ENCODE results near the gene PRKG1. TPM values are rescaled to one million over a fixed set of nuclear protein-coding genes. Genes with fewer than 3 reads are reported as not detected.

PRKG1 gene
- total RNA-seq, 1 experiment from 2014 or later: 16.5 TPM

DNA sequence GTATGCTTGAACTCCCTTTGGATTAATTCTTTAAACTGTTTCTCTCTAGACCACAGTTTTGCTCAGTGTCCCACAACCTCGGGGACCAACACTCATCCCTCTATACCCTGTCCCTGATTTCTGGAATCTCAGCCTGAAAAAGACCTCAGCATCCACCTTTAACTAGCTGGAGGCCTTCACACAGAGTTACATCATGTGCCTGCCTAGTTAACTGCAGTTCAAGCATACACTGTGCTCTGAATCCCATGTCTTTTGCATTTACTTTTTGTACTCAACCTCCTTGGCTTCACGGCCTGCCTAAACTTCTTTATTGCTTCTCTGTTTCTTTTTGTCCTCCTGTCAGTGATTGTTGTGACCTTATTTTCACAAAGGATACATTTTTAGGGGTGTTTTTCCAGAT, 66.7 kb downstream of the PRKG1 start (continued):
- TF ChIP-seq, protein P1, sequence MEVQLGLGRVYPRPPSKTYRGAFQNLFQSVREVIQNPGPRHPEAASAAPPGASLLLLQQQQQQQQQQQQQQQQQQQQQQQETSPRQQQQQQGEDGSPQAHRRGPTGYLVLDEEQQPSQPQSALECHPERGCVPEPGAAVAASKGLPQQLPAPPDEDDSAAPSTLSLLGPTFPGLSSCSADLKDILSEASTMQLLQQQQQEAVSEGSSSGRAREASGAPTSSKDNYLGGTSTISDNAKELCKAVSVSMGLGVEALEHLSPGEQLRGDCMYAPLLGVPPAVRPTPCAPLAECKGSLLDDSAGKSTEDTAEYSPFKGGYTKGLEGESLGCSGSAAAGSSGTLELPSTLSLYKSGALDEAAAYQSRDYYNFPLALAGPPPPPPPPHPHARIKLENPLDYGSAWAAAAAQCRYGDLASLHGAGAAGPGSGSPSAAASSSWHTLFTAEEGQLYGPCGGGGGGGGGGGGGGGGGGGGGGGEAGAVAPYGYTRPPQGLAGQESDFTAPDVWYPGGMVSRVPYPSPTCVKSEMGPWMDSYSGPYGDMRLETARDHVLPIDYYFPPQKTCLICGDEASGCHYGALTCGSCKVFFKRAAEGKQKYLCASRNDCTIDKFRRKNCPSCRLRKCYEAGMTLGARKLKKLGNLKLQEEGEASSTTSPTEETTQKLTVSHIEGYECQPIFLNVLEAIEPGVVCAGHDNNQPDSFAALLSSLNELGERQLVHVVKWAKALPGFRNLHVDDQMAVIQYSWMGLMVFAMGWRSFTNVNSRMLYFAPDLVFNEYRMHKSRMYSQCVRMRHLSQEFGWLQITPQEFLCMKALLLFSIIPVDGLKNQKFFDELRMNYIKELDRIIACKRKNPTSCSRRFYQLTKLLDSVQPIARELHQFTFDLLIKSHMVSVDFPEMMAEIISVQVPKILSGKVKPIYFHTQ (CRISPR knock-in tag; IDR thresholded peaks at IDR 0.05): no peak
- TF ChIP-seq, protein P2, sequence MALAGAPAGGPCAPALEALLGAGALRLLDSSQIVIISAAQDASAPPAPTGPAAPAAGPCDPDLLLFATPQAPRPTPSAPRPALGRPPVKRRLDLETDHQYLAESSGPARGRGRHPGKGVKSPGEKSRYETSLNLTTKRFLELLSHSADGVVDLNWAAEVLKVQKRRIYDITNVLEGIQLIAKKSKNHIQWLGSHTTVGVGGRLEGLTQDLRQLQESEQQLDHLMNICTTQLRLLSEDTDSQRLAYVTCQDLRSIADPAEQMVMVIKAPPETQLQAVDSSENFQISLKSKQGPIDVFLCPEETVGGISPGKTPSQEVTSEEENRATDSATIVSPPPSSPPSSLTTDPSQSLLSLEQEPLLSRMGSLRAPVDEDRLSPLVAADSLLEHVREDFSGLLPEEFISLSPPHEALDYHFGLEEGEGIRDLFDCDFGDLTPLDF (CRISPR knock-in tag; IDR thresholded peaks at IDR 0.05): no peak
- no peak for TF ChIP-seq FOXK1 (CRISPR knock-in tag; IDR thresholded peaks at IDR 0.05)

- Mint-ChIP-seq H3K36me3 (no peaks in the 10 kb centered on the region), H3K27ac (no peak overlapping the region), H3K4me1 (peaks cover 5% of the 10 kb centered on the region), H3K27me3 (ENCODE audit: low read depth) (no peaks in the 10 kb centered on the region), H3K9me3 (no peaks in the 10 kb centered on the region), H3K4me3 (no peak overlapping the region)
- TF ChIP-seq, protein P3, sequence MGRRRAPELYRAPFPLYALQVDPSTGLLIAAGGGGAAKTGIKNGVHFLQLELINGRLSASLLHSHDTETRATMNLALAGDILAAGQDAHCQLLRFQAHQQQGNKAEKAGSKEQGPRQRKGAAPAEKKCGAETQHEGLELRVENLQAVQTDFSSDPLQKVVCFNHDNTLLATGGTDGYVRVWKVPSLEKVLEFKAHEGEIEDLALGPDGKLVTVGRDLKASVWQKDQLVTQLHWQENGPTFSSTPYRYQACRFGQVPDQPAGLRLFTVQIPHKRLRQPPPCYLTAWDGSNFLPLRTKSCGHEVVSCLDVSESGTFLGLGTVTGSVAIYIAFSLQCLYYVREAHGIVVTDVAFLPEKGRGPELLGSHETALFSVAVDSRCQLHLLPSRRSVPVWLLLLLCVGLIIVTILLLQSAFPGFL (CRISPR knock-in tag; IDR thresholded peaks at IDR 0.05; ENCODE audit: borderline replicate concordance): no peak
- no peak for TF ChIP-seq TCF7 (CRISPR knock-in tag; IDR thresholded peaks at IDR 0.05; ENCODE audit: low read depth)
- no peak for TF ChIP-seq TP53 (CRISPR knock-in tag; IDR thresholded peaks at IDR 0.05)
- TF ChIP-seq FOXJ3 (CRISPR knock-in tag; IDR thresholded peaks at IDR 0.05; ENCODE audit: borderline replicate concordance): no peak
- no peak for TF ChIP-seq KAT7 (CRISPR knock-in tag; IDR thresholded peaks at IDR 0.05; ENCODE audit: borderline replicate concordance)
- no peak for TF ChIP-seq ZNF219 (CRISPR knock-in tag; IDR thresholded peaks at IDR 0.05; ENCODE audit: borderline replicate concordance)
- TF ChIP-seq PRRX2 (CRISPR knock-in tag; IDR thresholded peaks at IDR 0.05): no peak
- no peak for TF ChIP-seq ZNF138 (CRISPR knock-in tag; conservative IDR thresholded peaks at IDR 0.05)
- TF ChIP-seq EMX1 (CRISPR knock-in tag; IDR thresholded peaks at IDR 0.05): no peak
- no peak for TF ChIP-seq MAX (CRISPR knock-in tag; IDR thresholded peaks at IDR 0.05)
- TF ChIP-seq, protein P4, sequence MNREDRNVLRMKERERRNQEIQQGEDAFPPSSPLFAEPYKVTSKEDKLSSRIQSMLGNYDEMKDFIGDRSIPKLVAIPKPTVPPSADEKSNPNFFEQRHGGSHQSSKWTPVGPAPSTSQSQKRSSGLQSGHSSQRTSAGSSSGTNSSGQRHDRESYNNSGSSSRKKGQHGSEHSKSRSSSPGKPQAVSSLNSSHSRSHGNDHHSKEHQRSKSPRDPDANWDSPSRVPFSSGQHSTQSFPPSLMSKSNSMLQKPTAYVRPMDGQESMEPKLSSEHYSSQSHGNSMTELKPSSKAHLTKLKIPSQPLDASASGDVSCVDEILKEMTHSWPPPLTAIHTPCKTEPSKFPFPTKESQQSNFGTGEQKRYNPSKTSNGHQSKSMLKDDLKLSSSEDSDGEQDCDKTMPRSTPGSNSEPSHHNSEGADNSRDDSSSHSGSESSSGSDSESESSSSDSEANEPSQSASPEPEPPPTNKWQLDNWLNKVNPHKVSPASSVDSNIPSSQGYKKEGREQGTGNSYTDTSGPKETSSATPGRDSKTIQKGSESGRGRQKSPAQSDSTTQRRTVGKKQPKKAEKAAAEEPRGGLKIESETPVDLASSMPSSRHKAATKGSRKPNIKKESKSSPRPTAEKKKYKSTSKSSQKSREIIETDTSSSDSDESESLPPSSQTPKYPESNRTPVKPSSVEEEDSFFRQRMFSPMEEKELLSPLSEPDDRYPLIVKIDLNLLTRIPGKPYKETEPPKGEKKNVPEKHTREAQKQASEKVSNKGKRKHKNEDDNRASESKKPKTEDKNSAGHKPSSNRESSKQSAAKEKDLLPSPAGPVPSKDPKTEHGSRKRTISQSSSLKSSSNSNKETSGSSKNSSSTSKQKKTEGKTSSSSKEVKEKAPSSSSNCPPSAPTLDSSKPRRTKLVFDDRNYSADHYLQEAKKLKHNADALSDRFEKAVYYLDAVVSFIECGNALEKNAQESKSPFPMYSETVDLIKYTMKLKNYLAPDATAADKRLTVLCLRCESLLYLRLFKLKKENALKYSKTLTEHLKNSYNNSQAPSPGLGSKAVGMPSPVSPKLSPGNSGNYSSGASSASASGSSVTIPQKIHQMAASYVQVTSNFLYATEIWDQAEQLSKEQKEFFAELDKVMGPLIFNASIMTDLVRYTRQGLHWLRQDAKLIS (CRISPR knock-in tag; IDR thresholded peaks at IDR 0.05; ENCODE audit: borderline replicate concordance): no peak
- no peak for TF ChIP-seq ETV6 (CRISPR knock-in tag; IDR thresholded peaks at IDR 0.05)
- ChIA-PET POLR2A (no interaction called here), CTCF (no interaction called here)
- DNase-seq (ENCODE audit: low spot score): no peak
- ATAC-seq: no peak
These were observed 70.0 kb downstream of the PRKG1 start for GRCh38 chr10:51144161-51144781.

All from WTC11 (cell line).